Neural cell (in vitro differentiated cells): Measurements from ENCODE around the gene MED23.

Experiments used
- CTCF ChIP-seq: fragments of 450-650 bp; IDR thresholded peaks from 2 replicates; pipeline ENCODE4 v1.5.1; 2014; ENCODE audit warnings: antibody characterized with exemption, mild to moderate bottlenecking, moderate library complexity; ENCODE audit not compliant: poor library complexity, severe bottlenecking
- EZH2 ChIP-seq: fragments of 200-600, 300-800 bp; shearing (Covaris generic), sonication (generic); IDR thresholded peaks from 2 replicates; pipeline ENCODE4 v1.6.1; 2014; ENCODE audit warnings: antibody characterized with exemption, low read length, borderline replicate concordance, mild to moderate bottlenecking; ENCODE audit not compliant: insufficient read depth, poor library complexity, severe bottlenecking
- RAD21 ChIP-seq: fragments of 450-650 bp; conservative IDR thresholded peaks from 2 replicates; pipeline ENCODE4 v1.6.1; 2014; ENCODE audit warnings: antibody characterized with exemption, mild to moderate bottlenecking, moderate library complexity
- REST ChIP-seq: IDR thresholded peaks from 2 replicates; pipeline ENCODE4 v1.6.1; 2012; ENCODE audit warnings: borderline replicate concordance
- SMC3 ChIP-seq: fragments of 450-650 bp; conservative IDR thresholded peaks from 2 replicates; pipeline ENCODE4 v1.6.1; 2014; ENCODE audit warnings: antibody characterized with exemption, mild to moderate bottlenecking, moderate library complexity; ENCODE audit not compliant: poor library complexity

GRCh38 chr6:131657630-131658111 lies 29.6 kb upstream of the MED23 start:
- TF ChIP-seq EZH2 (no peak), CTCF (no peak), SMC3 (no peak), RAD21 (no peak), REST (no peak)
